H9 (cell line): ENCODE results near the gene STAB1. TPM values are rescaled to one million over a fixed set of nuclear protein-coding genes. Genes with fewer than 3 reads are reported as not detected.

Source experiments
- DNase-seq: peaks from one replicate; pipeline ENCODE4 v3.0.0-alpha.2; 2017
- H2AFZ ChIP-seq: one replicate; pipeline ENCODE4 v1.6.1; 2013; ENCODE audit warnings: mild to moderate bottlenecking, low read length, control low read depth, moderate library complexity
- H2AK5ac ChIP-seq: 2 replicates; pipeline ENCODE4 v1.6.1; 2013; ENCODE audit warnings: low read length, control low read depth, mixed read lengths; ENCODE audit not compliant: insufficient read length
- H2BK120ac ChIP-seq: one replicate; pipeline ENCODE4 v1.6.1; 2013; ENCODE audit warnings: low read depth, mild to moderate bottlenecking, low read length, control low read depth, inconsistent platforms; ENCODE audit not compliant: poor library complexity, severe bottlenecking
- H2BK12ac ChIP-seq: 2 replicates; pipeline ENCODE4 v1.6.1; 2013; ENCODE audit warnings: low read length, control low read depth, mixed read lengths, low read depth; ENCODE audit not compliant: insufficient read length
- H2BK15ac ChIP-seq: 2 replicates; pipeline ENCODE4 v1.6.1; 2013; ENCODE audit warnings: low read depth, low read length, control low read depth
- H2BK20ac ChIP-seq: one replicate; pipeline ENCODE4 v1.6.1; 2013; ENCODE audit warnings: low read depth, mild to moderate bottlenecking, low read length, control low read depth, inconsistent platforms; ENCODE audit not compliant: poor library complexity, severe bottlenecking
- H2BK5ac ChIP-seq: 2 replicates; pipeline ENCODE4 v1.6.1; 2013; ENCODE audit warnings: low read length, control low read depth, mixed read lengths; ENCODE audit not compliant: insufficient read length
- H3K14ac ChIP-seq: 2 replicates; pipeline ENCODE4 v1.6.1; 2013; ENCODE audit warnings: low read length, control low read depth; ENCODE audit not compliant: insufficient read depth
- H3K18ac ChIP-seq: 2 replicates; pipeline ENCODE4 v1.6.1; 2013; ENCODE audit warnings: low read depth, mild to moderate bottlenecking, mixed read lengths, low read length, control low read depth; ENCODE audit not compliant: insufficient read length
- H3K23ac ChIP-seq: 2 replicates; pipeline ENCODE4 v1.6.1; 2013; ENCODE audit warnings: low read length, control low read depth, mixed read lengths, low read depth; ENCODE audit not compliant: insufficient read length
- H3K23me2 ChIP-seq: 2 replicates; pipeline ENCODE4 v1.6.1; 2013; ENCODE audit warnings: low read depth, mild to moderate bottlenecking, mixed read lengths, low read length, control low read depth; ENCODE audit not compliant: insufficient read length, poor library complexity, severe bottlenecking
- H3K27ac ChIP-seq: 2 replicates; pipeline ENCODE4 v1.5.1; 2013; ENCODE audit warnings: low read length, control low read depth, mixed read lengths, low read depth; ENCODE audit not compliant: insufficient read length
- H3K27me3 ChIP-seq: 2 replicates; pipeline ENCODE4 v1.6.1; 2013; ENCODE audit warnings: low read length, control low read depth, inconsistent platforms; ENCODE audit not compliant: insufficient read depth
- H3K4ac ChIP-seq: 2 replicates; pipeline ENCODE4 v1.6.1; 2013; ENCODE audit warnings: low read depth, mild to moderate bottlenecking, control low read depth, inconsistent platforms, low read length, moderate library complexity
- H3K4me1 ChIP-seq: 2 replicates; pipeline ENCODE4 v1.6.1; 2013; ENCODE audit warnings: low read length, control low read depth, inconsistent platforms; ENCODE audit not compliant: insufficient read depth
- H3K4me2 ChIP-seq: 2 replicates; pipeline ENCODE4 v1.6.1; 2013; ENCODE audit warnings: low read length, control low read depth, mixed read lengths; ENCODE audit not compliant: insufficient read length, insufficient read depth
- H3K56ac ChIP-seq: 2 replicates; pipeline ENCODE4 v1.6.1; 2013; ENCODE audit warnings: low read depth, mild to moderate bottlenecking, mixed read lengths, low read length, control low read depth; ENCODE audit not compliant: insufficient read length
- H3K79me1 ChIP-seq: 2 replicates; pipeline ENCODE4 v1.6.1; 2013; ENCODE audit warnings: low read depth, mild to moderate bottlenecking, moderate library complexity, low read length, control low read depth, inconsistent platforms; ENCODE audit not compliant: insufficient read depth, poor library complexity, severe bottlenecking
- H3K79me2 ChIP-seq: 2 replicates; pipeline ENCODE4 v1.6.1; 2013; ENCODE audit warnings: low read length, control low read depth, inconsistent platforms; ENCODE audit not compliant: insufficient read depth
- H3K9ac ChIP-seq: 2 replicates; pipeline ENCODE4 v1.6.1; 2013; ENCODE audit warnings: low read length, control low read depth, mixed read lengths; ENCODE audit not compliant: insufficient read length; ENCODE audit errors: extremely low read depth
- H3K9me3 ChIP-seq: one replicate; pipeline ENCODE4 v1.6.1; 2013; ENCODE audit warnings: low read depth, low read length, inconsistent platforms; ENCODE audit not compliant: control insufficient read depth
- H3T11ph ChIP-seq: one replicate; pipeline ENCODE4 v1.6.1; 2013; ENCODE audit warnings: mild to moderate bottlenecking, low read length, control low read depth, inconsistent platforms
- H4K20me1 ChIP-seq: one replicate; pipeline ENCODE4 v1.6.1; 2013; ENCODE audit not compliant: control insufficient read depth, insufficient read length, insufficient read depth
- H4K5ac ChIP-seq: 2 replicates; pipeline ENCODE4 v1.6.1; 2013; ENCODE audit warnings: low read depth, mild to moderate bottlenecking, mixed read lengths, low read length, control low read depth; ENCODE audit not compliant: insufficient read length
- H4K8ac ChIP-seq: replicated peaks from 2 replicates; pipeline ENCODE4 v1.6.1; 2013; ENCODE audit warnings: low read length, control low read depth, mixed read lengths, low read depth; ENCODE audit not compliant: insufficient read length
- H4K91ac ChIP-seq: 2 replicates; pipeline ENCODE4 v1.6.1; 2013; ENCODE audit warnings: low read depth, mild to moderate bottlenecking, moderate library complexity, mixed read lengths, low read length, control low read depth; ENCODE audit not compliant: insufficient read length
- H3K27ac Mint-ChIP-seq, 3 experiments: 2 replicates in 2 of 3; 3 replicates in 1 of 3; pipeline ENCODE4 v1.8.0; 2020 to 2021; ENCODE audit warnings: mixed read lengths in 3 of 3, mild to moderate bottlenecking in 1 of 3, moderate library complexity in 1 of 3
- H3K27me3 Mint-ChIP-seq: 2 replicates; pipeline ENCODE4 v1.8.0; 2021; ENCODE audit warnings: low read depth, mild to moderate bottlenecking, moderate library complexity, mixed read lengths
- H3K36me3 Mint-ChIP-seq, 3 experiments: 2 replicates in 2 of 3; 3 replicates in 1 of 3; pipeline ENCODE4 v1.8.0; 2020 to 2021; ENCODE audit warnings: low read depth in 3 of 3, mixed read lengths in 3 of 3; ENCODE audit not compliant: insufficient read depth in 1 of 3
- H3K4me1 Mint-ChIP-seq, 2 experiments: 2 replicates each; pipeline ENCODE4 v1.8.0; 2020; ENCODE audit warnings: mixed read lengths in 2 of 2
- H3K4me3 Mint-ChIP-seq, 2 experiments: 2 replicates in 1 of 2; 3 replicates in 1 of 2; pipeline ENCODE4 v1.8.0; 2020 to 2021; ENCODE audit warnings: mild to moderate bottlenecking in 2 of 2, mixed read lengths in 2 of 2, moderate library complexity in 1 of 2
- H3K9me3 Mint-ChIP-seq, 2 experiments: 2 replicates in 1 of 2; 3 replicates in 1 of 2; pipeline ENCODE4 v1.8.0; 2020; ENCODE audit warnings: mild to moderate bottlenecking in 2 of 2, mixed read lengths in 2 of 2, moderate library complexity in 1 of 2
- WGBS: extraction: QIAGEN DNeasy Blood & Tissue Kit; methylation state at CpG from one replicate; pipeline ENCODE4 v1.1.7; 2013; ENCODE audit warnings: missing lambda C conversion rate, low lambda C conversion rate, mixed read lengths; ENCODE audit not compliant: insufficient read length; ENCODE audit errors: extremely low coverage; 5-methylcytosine and 5-hydroxymethylcytosine counted together
- total RNA-seq: library from RNA; stranded (reverse); gene quantifications from 2 replicates; pipeline ENCODE4 v1.2.1, GENCODE V29; 2021
- TF ChIP-seq, protein P1 (sequence below): fragments of 200-600 bp; sonication (generic); conservative IDR thresholded peaks from 3 replicates; pipeline ENCODE4 v1.8.0; 2021; ENCODE audit warnings: antibody characterized with exemption, mild to moderate bottlenecking

The STAB1 gene
- total RNA-seq, 1 experiment from 2014 or later: 1.5 TPM

DNA sequence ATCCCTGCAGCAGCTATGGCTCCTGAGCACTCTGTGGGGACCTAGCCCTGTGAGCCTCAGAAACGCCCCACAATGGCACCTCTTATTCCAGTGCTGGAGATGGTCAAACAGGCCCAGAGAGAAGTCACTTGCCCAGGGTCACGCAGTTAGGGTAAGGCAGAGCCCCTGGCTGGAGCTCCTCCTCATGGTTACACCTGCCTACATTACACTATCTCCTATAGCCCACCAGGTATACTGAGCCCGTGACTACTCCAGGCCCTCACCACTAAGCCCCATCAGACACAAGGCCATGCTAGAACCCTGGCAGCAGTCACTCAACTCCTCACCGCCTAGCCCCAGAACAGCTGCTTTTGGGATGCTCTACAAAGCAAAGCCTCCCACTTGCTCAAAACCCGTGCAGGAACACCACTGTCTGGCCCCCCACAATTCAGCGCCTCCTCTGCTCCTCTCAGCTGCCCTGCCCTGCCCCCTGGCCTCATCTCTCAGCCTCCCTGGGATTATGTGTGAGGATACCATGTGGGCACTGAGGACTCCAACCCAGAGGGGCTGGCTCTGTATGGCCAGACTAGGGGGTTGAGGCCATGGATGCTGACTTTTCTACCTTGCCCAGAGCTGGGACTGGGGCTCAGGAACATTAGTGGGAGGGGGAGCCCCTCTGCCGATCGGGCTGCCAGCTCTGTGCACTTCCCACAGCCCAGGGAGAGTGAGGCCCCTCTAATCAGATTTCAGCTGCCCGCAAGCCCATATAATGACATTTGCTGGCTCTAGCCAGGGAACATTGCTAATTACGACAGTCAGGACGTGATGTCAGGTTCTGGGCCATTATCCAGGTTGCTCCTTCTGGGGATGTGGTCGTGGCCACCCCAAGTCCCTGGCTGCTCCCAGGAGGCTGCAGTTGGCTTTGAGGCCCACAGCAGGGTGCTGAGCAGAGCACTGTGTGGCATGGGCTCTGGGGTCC, 34.5 kb downstream of the STAB1 start:
- WGBS: no CpG with 5 or more reads among the region's 12 CpGs
- no peaks in the 10 kb centered on the region for H3K79me1 ChIP-seq
- no peak overlapping the region for H3K23ac ChIP-seq
- peaks cover 2% of the 10 kb centered on the region; the same call in 1 of the 2 replicates for H3K79me2 ChIP-seq
- no peak overlapping the region for H4K91ac ChIP-seq
- peak overlapping the region in 1 of 2 experiments; percentile 46; a peak in 1 of 5 replicates for H3K4me3 Mint-ChIP-seq
- no peak overlapping the region for H2BK20ac ChIP-seq
- H3K4me2 ChIP-seq: no peak overlapping the region
- H3K9me3 Mint-ChIP-seq: no peaks in the 10 kb centered on the region
- H2BK5ac ChIP-seq: no peak overlapping the region
- H2BK120ac ChIP-seq: no peak overlapping the region
- H4K20me1 ChIP-seq: no peaks in the 10 kb centered on the region
- no peak overlapping the region for H3K9ac ChIP-seq
- no peak overlapping the region for H2AFZ ChIP-seq
- H4K5ac ChIP-seq: no peak overlapping the region
- H3K23me2 ChIP-seq: peaks cover 14% of the 10 kb centered on the region
- H3K18ac ChIP-seq: no peak overlapping the region
- H2BK15ac ChIP-seq: no peak overlapping the region
- H3K27me3 ChIP-seq: no peaks in the 10 kb centered on the region
- no peak overlapping the region for H2BK12ac ChIP-seq
- no peak overlapping the region for H3K14ac ChIP-seq
- no peak for DNase-seq
- H3K9me3 ChIP-seq: no peaks in the 10 kb centered on the region
- peak overlapping the region; percentile 65 to 87 (median 70); a peak in 4 of 7 replicates for H3K27ac Mint-ChIP-seq
- H4K8ac ChIP-seq: no peak overlapping the region
- no peak overlapping the region for H3K56ac ChIP-seq
- H2AK5ac ChIP-seq: no peak overlapping the region
- H3K27me3 Mint-ChIP-seq: no peaks in the 10 kb centered on the region
- H3K36me3 Mint-ChIP-seq: peaks cover 19 to 52% (median 50%) of the 10 kb centered on the region in 3 experiments; a peak in 6 of 7 replicates
- H3K4ac ChIP-seq: no peak overlapping the region
- H3T11ph ChIP-seq: no peak overlapping the region
- H3K27ac ChIP-seq: no peak overlapping the region
- H3K4me1 Mint-ChIP-seq: peaks cover 12 to 15% of the 10 kb centered on the region in 2 experiments
- TF ChIP-seq, protein P1, sequence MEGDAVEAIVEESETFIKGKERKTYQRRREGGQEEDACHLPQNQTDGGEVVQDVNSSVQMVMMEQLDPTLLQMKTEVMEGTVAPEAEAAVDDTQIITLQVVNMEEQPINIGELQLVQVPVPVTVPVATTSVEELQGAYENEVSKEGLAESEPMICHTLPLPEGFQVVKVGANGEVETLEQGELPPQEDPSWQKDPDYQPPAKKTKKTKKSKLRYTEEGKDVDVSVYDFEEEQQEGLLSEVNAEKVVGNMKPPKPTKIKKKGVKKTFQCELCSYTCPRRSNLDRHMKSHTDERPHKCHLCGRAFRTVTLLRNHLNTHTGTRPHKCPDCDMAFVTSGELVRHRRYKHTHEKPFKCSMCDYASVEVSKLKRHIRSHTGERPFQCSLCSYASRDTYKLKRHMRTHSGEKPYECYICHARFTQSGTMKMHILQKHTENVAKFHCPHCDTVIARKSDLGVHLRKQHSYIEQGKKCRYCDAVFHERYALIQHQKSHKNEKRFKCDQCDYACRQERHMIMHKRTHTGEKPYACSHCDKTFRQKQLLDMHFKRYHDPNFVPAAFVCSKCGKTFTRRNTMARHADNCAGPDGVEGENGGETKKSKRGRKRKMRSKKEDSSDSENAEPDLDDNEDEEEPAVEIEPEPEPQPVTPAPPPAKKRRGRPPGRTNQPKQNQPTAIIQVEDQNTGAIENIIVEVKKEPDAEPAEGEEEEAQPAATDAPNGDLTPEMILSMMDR: no peak
- no peaks in the 10 kb centered on the region for H3K4me1 ChIP-seq
